GM23338 (cell line): ENCODE data around the gene TNKS2. TPM values are rescaled to one million over a fixed set of nuclear protein-coding genes. Genes with fewer than 3 reads are reported as not detected.
A peak's percentile ranks its signal among the peaks of the same experiment; 100 is the strongest.

Experiments
- ATAC-seq: fragments of 200-7000 bp; cut with Tn5 transposase; 3 replicates; pipeline ENCODE4 v1.9.1; 2020
- DNase-seq: peaks from one replicate; pipeline ENCODE4 v3.0.0-alpha.2; 2015; ENCODE audit warnings: low spot score
- H2AFZ ChIP-seq: fragments of 200-600 bp; sonication (generic); 2 replicates; pipeline ENCODE4 v1.8.0; 2016; ENCODE audit warnings: antibody characterized with exemption, mild to moderate bottlenecking, moderate library complexity
- H3F3A ChIP-seq: fragments of 200-600 bp; sonication (generic); replicated peaks from 2 replicates; pipeline ENCODE4 v1.8.0; 2017; ENCODE audit warnings: antibody characterized with exemption, mixed run types, low read depth
- H3K27ac ChIP-seq: fragments of 200-600 bp; sonication (generic); 2 replicates; pipeline ENCODE4 v1.6.1; 2016; ENCODE audit warnings: low read depth
- H3K27me3 ChIP-seq: fragments of 200-600 bp; sonication (generic); 2 replicates; pipeline ENCODE4 v1.8.0; 2016; ENCODE audit warnings: mild to moderate bottlenecking, mixed run types, moderate library complexity; ENCODE audit not compliant: insufficient read depth
- H3K36me3 ChIP-seq: fragments of 200-600 bp; sonication (generic); 2 replicates; pipeline ENCODE4 v1.8.0; 2016; ENCODE audit warnings: mild to moderate bottlenecking; ENCODE audit not compliant: insufficient read depth
- H3K4me1 ChIP-seq: fragments of 200-600 bp; sonication (generic); 2 replicates; pipeline ENCODE4 v1.8.0; 2016; ENCODE audit warnings: mild to moderate bottlenecking, moderate library complexity; ENCODE audit not compliant: insufficient read depth
- H3K4me2 ChIP-seq: fragments of 200-600 bp; sonication (generic); 2 replicates; pipeline ENCODE4 v1.7.1; 2017; ENCODE audit warnings: mixed run types
- H3K4me3 ChIP-seq: fragments of 200-600 bp; sonication (generic); 2 replicates; pipeline ENCODE4 v1.6.1; 2016; ENCODE audit warnings: mixed run types
- H3K79me2 ChIP-seq: fragments of 200-600 bp; sonication (generic); replicated peaks from 2 replicates; pipeline ENCODE4 v1.8.0; 2017; ENCODE audit warnings: mild to moderate bottlenecking; ENCODE audit not compliant: insufficient read depth
- H3K9me2 ChIP-seq: fragments of 200-600 bp; sonication (generic); 2 replicates; pipeline ENCODE4 v1.8.0; 2017; ENCODE audit not compliant: insufficient read depth
- H4K20me1 ChIP-seq: fragments of 200-600 bp; sonication (generic); replicated peaks from 2 replicates; pipeline ENCODE4 v1.8.0; 2017; ENCODE audit warnings: mild to moderate bottlenecking; ENCODE audit not compliant: insufficient read depth
- H3K27ac Mint-ChIP-seq: 2 replicates; pipeline ENCODE4 v1.8.0; 2020; ENCODE audit warnings: inconsistent platforms, mild to moderate bottlenecking, moderate library complexity, mixed read lengths
- H3K27me3 Mint-ChIP-seq: 3 replicates; pipeline ENCODE4 v1.8.0; 2022; ENCODE audit warnings: low read depth, mild to moderate bottlenecking, moderate library complexity, mixed read lengths, inconsistent platforms; ENCODE audit not compliant: insufficient read depth, poor library complexity
- H3K36me3 Mint-ChIP-seq: 3 replicates; pipeline ENCODE4 v1.8.0; 2021; ENCODE audit warnings: low read depth, mild to moderate bottlenecking, inconsistent platforms, moderate library complexity, mixed read lengths
- H3K4me1 Mint-ChIP-seq: 3 replicates; pipeline ENCODE4 v1.8.0; 2020; ENCODE audit warnings: mild to moderate bottlenecking, inconsistent platforms, mixed read lengths
- H3K4me3 Mint-ChIP-seq: 3 replicates; pipeline ENCODE4 v1.8.0; 2021; ENCODE audit warnings: moderate library complexity, mild to moderate bottlenecking, inconsistent platforms, mixed read lengths
- H3K9me3 Mint-ChIP-seq: 3 replicates; pipeline ENCODE4 v1.8.0; 2020; ENCODE audit warnings: moderate library complexity, mild to moderate bottlenecking, inconsistent platforms, mixed read lengths
- CREB1 ChIP-seq: fragments of 250-450 bp; sonication (Bioruptor Pico); IDR thresholded peaks from 2 replicates; pipeline ENCODE4 v1.5.0; 2020; ENCODE audit warnings: low read depth, mild to moderate bottlenecking, moderate library complexity
- EZH2 ChIP-seq: fragments of 200-600 bp; sonication (generic); IDR thresholded peaks from one replicate; pipeline ENCODE4 v1.8.0; 2017; ENCODE audit warnings: antibody characterized with exemption, mild to moderate bottlenecking, low read depth; ENCODE audit not compliant: unreplicated experiment
- JUNB ChIP-seq: IDR thresholded peaks from one replicate; pipeline ENCODE4 v1.6.1; 2016; ENCODE audit warnings: antibody characterized with exemption; ENCODE audit not compliant: unreplicated experiment
- NANOG ChIP-seq: IDR thresholded peaks from 2 replicates; pipeline ENCODE4 v1.6.1; 2016; ENCODE audit warnings: antibody characterized with exemption, borderline replicate concordance
- POLR2AphosphoS5 ChIP-seq: IDR thresholded peaks from 2 replicates; pipeline ENCODE4 v1.6.1; 2016; ENCODE audit warnings: antibody characterized with exemption, low read depth
- STAT1 ChIP-seq: IDR thresholded peaks from one replicate; pipeline ENCODE4 v1.6.1; 2016; ENCODE audit warnings: antibody characterized with exemption; ENCODE audit not compliant: unreplicated experiment
- ZNF114 ChIP-seq: fragments of 250-450 bp; sonication (Bioruptor Pico); IDR thresholded peaks from 2 replicates; pipeline ENCODE4 v1.5.0; 2020; ENCODE audit warnings: mild to moderate bottlenecking, moderate library complexity
- polyA plus RNA-seq: library from polyadenylated mRNA; unstranded; fragments of >200 nt; fragmentation: Nextera tagmentation; extraction: Ambion mirVana; gene quantifications from 2 replicates; pipeline ENCODE4 v1.2.1, GENCODE V29; 2016
- total RNA-seq: library from RNA; depleted of rRNA; stranded (reverse); fragments of >200 nt; shearing (Covaris generic); gene quantifications from 2 replicates; pipeline ENCODE4 v1.2.3, GENCODE V29; 2014
- TF ChIP-seq, protein P1 (sequence below): fragments of 250-450 bp; sonication (Bioruptor Pico); IDR thresholded peaks from 2 replicates; pipeline ENCODE4 v1.5.0; 2020; ENCODE audit warnings: mild to moderate bottlenecking, moderate library complexity

TNKS2 gene
- total and polyA plus RNA-seq, 2 experiments from 2014 or later: 23.5 to 85.5 TPM

DNA sequence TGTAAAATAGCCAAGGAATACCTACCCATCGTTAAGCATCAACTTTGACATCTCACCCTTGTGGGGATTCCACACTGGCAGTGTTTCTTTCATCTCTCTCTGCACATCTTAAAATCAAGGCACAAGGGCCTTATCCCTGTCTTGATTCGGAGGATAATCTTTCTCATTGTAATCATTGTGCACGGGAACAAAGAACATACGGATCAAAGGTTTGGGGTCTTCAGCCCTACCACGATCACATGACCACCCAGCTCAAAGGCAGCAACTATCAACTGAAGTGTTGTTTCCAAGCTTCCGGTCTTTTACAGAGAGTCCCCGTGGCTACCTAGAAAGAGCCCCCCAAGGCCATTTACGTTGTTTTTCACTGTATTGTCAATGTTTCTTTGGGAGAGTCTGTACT is 99.2 kb downstream of the TNKS2 start (continued):
- TF ChIP-seq, protein P1, sequence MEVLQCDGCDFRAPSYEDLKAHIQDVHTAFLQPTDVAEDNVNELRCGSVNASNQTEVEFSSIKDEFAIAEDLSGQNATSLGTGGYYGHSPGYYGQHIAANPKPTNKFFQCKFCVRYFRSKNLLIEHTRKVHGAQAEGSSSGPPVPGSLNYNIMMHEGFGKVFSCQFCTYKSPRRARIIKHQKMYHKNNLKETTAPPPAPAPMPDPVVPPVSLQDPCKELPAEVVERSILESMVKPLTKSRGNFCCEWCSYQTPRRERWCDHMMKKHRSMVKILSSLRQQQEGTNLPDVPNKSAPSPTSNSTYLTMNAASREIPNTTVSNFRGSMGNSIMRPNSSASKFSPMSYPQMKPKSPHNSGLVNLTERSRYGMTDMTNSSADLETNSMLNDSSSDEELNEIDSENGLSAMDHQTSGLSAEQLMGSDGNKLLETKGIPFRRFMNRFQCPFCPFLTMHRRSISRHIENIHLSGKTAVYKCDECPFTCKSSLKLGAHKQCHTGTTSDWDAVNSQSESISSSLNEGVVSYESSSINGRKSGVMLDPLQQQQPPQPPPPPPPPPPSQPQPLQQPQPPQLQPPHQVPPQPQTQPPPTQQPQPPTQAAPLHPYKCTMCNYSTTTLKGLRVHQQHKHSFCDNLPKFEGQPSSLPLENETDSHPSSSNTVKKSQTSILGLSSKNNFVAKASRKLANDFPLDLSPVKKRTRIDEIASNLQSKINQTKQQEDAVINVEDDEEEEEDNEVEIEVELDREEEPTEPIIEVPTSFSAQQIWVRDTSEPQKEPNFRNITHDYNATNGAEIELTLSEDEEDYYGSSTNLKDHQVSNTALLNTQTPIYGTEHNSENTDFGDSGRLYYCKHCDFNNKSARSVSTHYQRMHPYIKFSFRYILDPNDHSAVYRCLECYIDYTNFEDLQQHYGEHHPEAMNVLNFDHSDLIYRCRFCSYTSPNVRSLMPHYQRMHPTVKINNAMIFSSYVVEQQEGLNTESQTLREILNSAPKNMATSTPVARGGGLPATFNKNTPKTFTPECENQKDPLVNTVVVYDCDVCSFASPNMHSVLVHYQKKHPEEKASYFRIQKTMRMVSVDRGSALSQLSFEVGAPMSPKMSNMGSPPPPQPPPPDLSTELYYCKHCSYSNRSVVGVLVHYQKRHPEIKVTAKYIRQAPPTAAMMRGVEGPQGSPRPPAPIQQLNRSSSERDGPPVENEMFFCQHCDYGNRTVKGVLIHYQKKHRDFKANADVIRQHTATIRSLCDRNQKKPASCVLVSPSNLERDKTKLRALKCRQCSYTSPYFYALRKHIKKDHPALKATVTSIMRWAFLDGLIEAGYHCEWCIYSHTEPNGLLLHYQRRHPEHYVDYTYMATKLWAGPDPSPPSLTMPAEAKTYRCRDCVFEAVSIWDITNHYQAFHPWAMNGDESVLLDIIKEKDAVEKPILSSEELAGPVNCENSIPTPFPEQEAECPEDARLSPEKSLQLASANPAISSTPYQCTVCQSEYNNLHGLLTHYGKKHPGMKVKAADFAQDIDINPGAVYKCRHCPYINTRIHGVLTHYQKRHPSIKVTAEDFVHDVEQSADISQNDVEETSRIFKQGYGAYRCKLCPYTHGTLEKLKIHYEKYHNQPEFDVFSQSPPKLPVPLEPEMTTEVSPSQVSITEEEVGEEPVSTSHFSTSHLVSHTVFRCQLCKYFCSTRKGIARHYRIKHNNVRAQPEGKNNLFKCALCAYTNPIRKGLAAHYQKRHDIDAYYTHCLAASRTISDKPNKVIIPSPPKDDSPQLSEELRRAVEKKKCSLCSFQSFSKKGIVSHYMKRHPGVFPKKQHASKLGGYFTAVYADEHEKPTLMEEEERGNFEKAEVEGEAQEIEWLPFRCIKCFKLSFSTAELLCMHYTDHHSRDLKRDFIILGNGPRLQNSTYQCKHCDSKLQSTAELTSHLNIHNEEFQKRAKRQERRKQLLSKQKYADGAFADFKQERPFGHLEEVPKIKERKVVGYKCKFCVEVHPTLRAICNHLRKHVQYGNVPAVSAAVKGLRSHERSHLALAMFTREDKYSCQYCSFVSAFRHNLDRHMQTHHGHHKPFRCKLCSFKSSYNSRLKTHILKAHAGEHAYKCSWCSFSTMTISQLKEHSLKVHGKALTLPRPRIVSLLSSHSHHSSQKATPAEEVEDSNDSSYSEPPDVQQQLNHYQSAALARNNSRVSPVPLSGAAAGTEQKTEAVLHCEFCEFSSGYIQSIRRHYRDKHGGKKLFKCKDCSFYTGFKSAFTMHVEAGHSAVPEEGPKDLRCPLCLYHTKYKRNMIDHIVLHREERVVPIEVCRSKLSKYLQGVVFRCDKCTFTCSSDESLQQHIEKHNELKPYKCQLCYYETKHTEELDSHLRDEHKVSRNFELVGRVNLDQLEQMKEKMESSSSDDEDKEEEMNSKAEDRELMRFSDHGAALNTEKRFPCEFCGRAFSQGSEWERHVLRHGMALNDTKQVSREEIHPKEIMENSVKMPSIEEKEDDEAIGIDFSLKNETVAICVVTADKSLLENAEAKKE (CRISPR knock-in tag): no peak

DNA sequence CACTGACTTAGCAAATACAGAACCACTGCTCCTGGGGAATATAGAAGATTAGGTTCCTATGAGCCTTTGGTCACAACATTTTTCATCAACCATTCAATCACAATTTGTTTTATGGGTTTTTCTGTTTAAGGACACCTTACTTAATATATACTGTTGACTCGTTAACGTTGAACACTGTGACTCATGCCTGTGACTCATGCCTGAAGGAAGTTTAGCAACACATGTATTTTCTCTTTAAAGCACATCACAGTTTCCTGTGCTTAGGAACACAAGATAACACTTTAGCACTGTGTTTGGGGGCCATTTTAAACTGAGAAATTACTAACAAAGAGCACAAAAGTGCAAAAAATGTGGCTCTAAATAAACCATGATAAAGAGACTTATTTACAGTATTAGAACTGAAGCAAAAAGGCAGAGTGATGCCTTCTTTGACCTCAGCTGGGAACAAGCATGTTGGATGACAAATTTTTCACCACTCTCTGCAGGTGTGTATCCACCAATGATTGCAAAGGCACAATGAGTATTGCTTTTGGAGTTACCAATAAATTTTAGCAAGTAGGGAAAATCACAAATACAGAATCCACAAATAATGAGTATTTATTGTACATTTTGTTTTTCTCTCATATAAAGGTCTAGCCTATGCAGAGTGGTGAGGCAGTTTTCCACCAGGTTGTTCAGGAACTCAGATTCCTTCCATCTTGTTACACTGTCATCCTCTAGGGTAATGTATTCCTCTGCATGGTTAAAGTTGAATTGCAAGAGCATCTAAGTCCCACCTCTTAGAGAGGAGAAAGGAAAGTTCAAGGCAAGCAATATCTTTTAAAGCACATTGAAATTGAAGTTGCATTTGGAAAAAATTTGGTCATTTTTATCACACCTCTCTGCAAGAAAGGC is 103.8 kb downstream of the TNKS2 start:
- no peak overlapping the region for H3K4me2 ChIP-seq
- Mint-ChIP-seq H3K9me3 (peaks cover 4% of the 10 kb centered on the region; the same call in 1 of the 3 replicates), H3K4me3 (no peak overlapping the region), H3K27ac (no peak overlapping the region; the same call in 1 of the 2 replicates), H3K36me3 (peaks cover 30% of the 10 kb centered on the region), H3K27me3 (peaks cover 5% of the 10 kb centered on the region), H3K4me1 (peaks cover 30% of the 10 kb centered on the region)
- peaks cover 14% of the 10 kb centered on the region for H3K4me1 ChIP-seq
- DNase-seq: no peak
- ATAC-seq: peak; percentile 47
- no peaks in the 10 kb centered on the region; the same call in 1 of the 2 replicates for H3F3A ChIP-seq
- no peak overlapping the region for H2AFZ ChIP-seq
- no peaks in the 10 kb centered on the region for H4K20me1 ChIP-seq
- 0 out of 2 replicates have a peak, but pooled peaks cover 7% of the 10 kb centered on the region for H3K9me2 ChIP-seq
- peaks cover 8% of the 10 kb centered on the region; the same call in 1 of the 2 replicates for H3K36me3 ChIP-seq
- H3K27me3 ChIP-seq: no peaks in the 10 kb centered on the region
- peaks cover 7% of the 10 kb centered on the region for H3K79me2 ChIP-seq
- H3K27ac ChIP-seq: peak overlapping the region; percentile 28; the same call in 1 of the 2 replicates
- H3K4me3 ChIP-seq: no peak overlapping the region
- TF ChIP-seq NANOG (no peak), POLR2AphosphoS5 (no peak), STAT1 (no peak), ZNF114 (CRISPR knock-in tag) (no peak), CREB1 (CRISPR knock-in tag) (no peak), EZH2 (no peak), JUNB (no peak)
- TF ChIP-seq, protein P1 (CRISPR knock-in tag): no peak
